IMR-90 (cell line): Measurements from ENCODE around the gene ULBP2.

Experiments
- CEBPB ChIP-seq: IDR thresholded peaks from 2 replicates; pipeline ENCODE4 v1.6.1; 2012; ENCODE audit warnings: low read depth, low read length, improper control_type of control experiment
- NFE2L2 ChIP-seq: fragments of 150-350 bp; IDR thresholded peaks from 2 replicates; pipeline ENCODE4 v1.6.1; 2016; ENCODE audit warnings: low read depth, mild to moderate bottlenecking, low read length
- TF ChIP-seq, protein P1 (sequence below): conservative IDR thresholded peaks from 2 replicates; pipeline ENCODE4 v1.5.1; 2012; ENCODE audit warnings: mild to moderate bottlenecking, low read depth, low read length, improper control_type of control experiment
- TF ChIP-seq, protein P2 (sequence below): fragments of 150-350 bp; IDR thresholded peaks from 2 replicates; pipeline ENCODE4 v1.6.1; 2017; ENCODE audit warnings: mild to moderate bottlenecking, antibody characterized with exemption, low read length, low read depth

DNA sequence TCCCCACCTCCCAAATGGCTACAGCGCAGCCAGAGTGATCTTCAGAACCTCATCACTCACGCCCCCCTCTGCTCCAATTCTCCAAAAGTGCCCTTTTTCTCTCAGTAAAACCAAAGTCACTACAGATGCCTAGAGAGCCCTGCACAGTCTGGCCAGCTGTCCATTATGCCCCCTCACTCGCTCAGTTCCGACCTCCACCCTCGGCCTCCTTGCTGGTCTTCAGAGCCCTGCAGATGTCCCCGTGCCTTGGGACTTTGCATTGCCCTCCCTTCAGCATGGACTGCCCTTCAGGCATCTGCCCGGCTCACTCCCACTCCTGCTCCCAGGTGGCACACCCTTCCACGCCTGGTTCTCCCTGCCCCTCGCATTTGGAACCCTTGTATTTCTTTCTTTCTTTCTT lies 42.8 kb upstream of the ULBP2 start:
- TF ChIP-seq, protein P1, sequence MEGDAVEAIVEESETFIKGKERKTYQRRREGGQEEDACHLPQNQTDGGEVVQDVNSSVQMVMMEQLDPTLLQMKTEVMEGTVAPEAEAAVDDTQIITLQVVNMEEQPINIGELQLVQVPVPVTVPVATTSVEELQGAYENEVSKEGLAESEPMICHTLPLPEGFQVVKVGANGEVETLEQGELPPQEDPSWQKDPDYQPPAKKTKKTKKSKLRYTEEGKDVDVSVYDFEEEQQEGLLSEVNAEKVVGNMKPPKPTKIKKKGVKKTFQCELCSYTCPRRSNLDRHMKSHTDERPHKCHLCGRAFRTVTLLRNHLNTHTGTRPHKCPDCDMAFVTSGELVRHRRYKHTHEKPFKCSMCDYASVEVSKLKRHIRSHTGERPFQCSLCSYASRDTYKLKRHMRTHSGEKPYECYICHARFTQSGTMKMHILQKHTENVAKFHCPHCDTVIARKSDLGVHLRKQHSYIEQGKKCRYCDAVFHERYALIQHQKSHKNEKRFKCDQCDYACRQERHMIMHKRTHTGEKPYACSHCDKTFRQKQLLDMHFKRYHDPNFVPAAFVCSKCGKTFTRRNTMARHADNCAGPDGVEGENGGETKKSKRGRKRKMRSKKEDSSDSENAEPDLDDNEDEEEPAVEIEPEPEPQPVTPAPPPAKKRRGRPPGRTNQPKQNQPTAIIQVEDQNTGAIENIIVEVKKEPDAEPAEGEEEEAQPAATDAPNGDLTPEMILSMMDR, result no peak
- TF ChIP-seq, protein P2, sequence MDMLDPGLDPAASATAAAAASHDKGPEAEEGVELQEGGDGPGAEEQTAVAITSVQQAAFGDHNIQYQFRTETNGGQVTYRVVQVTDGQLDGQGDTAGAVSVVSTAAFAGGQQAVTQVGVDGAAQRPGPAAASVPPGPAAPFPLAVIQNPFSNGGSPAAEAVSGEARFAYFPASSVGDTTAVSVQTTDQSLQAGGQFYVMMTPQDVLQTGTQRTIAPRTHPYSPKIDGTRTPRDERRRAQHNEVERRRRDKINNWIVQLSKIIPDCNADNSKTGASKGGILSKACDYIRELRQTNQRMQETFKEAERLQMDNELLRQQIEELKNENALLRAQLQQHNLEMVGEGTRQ, result no peak
- TF ChIP-seq CEBPB (no peak), NFE2L2 (no peak)
